Mesothelial cell of epicardium (in vitro differentiated cells): Measurements from ENCODE around the gene CACNA2D3. TPM values are rescaled to one million over a fixed set of nuclear protein-coding genes. Genes with fewer than 3 reads are reported as not detected.

Source experiments
- DNase-seq, 2 experiments: peaks; one replicate each; pipeline ENCODE4 v3.0.0; 2021; ENCODE audit warnings: low spot score in 2 of 2; ENCODE audit not compliant: unreplicated experiment in 2 of 2
- H3K27ac Mint-ChIP-seq: 2 replicates; pipeline ENCODE4 v1.8.0; 2021; ENCODE audit warnings: mixed read lengths
- H3K27me3 Mint-ChIP-seq: 2 replicates; pipeline ENCODE4 v1.8.0; 2021; ENCODE audit warnings: low read depth, mixed read lengths
- H3K36me3 Mint-ChIP-seq: 2 replicates; pipeline ENCODE4 v1.8.0; 2021; ENCODE audit warnings: mixed read lengths
- H3K4me1 Mint-ChIP-seq: 2 replicates; pipeline ENCODE4 v1.8.0; 2021; ENCODE audit warnings: mixed read lengths
- H3K4me3 Mint-ChIP-seq: 2 replicates; pipeline ENCODE4 v1.8.0; 2021; ENCODE audit warnings: mild to moderate bottlenecking, moderate library complexity, mixed read lengths
- H3K9me3 Mint-ChIP-seq: 2 replicates; pipeline ENCODE4 v1.8.0; 2021; ENCODE audit warnings: mixed read lengths
- total RNA-seq: library from RNA; stranded (reverse); gene quantifications from 3 replicates; pipeline ENCODE4 v1.2.1, GENCODE V29; 2021
- TF ChIP-seq, protein P1 (sequence below): fragments of 200-600 bp; sonication (generic); IDR thresholded peaks from one replicate; pipeline ENCODE4 v1.5.0; 2021; ENCODE audit warnings: antibody characterized with exemption; ENCODE audit not compliant: unreplicated experiment

CACNA2D3 gene
- total RNA-seq, 1 donor from 2014 or later = 2.3 TPM

DNA sequence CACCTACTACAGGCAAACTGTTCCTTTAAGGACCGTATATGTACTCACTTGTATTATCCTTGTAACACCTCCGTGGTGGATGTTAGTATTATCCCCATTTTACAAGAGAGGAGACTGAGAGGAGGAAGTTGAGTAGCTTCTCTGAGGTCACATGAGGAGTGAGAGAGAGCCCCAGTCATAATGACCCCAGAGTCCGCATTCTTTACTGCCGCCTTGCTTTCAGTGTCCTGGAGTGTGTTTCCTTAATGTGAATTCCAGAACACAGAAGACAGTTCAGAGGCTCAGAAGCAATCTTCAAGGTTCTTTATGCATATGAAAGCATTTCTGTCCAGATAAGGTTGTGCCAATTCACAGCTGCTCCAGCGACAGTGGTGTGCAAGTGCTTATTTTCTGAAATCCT, 199.2 kb downstream of the CACNA2D3 start:
- Mint-ChIP-seq H3K27ac (peak overlapping the region; percentile 83), H3K27me3 (peaks cover 4% of the 10 kb centered on the region), H3K36me3 (no peaks in the 10 kb centered on the region), H3K4me1 (peaks cover 17% of the 10 kb centered on the region), H3K9me3 (no peaks in the 10 kb centered on the region), H3K4me3 (no peak overlapping the region)
- DNase-seq = no peak
- TF ChIP-seq, protein P1, sequence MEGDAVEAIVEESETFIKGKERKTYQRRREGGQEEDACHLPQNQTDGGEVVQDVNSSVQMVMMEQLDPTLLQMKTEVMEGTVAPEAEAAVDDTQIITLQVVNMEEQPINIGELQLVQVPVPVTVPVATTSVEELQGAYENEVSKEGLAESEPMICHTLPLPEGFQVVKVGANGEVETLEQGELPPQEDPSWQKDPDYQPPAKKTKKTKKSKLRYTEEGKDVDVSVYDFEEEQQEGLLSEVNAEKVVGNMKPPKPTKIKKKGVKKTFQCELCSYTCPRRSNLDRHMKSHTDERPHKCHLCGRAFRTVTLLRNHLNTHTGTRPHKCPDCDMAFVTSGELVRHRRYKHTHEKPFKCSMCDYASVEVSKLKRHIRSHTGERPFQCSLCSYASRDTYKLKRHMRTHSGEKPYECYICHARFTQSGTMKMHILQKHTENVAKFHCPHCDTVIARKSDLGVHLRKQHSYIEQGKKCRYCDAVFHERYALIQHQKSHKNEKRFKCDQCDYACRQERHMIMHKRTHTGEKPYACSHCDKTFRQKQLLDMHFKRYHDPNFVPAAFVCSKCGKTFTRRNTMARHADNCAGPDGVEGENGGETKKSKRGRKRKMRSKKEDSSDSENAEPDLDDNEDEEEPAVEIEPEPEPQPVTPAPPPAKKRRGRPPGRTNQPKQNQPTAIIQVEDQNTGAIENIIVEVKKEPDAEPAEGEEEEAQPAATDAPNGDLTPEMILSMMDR = no peak

DNA sequence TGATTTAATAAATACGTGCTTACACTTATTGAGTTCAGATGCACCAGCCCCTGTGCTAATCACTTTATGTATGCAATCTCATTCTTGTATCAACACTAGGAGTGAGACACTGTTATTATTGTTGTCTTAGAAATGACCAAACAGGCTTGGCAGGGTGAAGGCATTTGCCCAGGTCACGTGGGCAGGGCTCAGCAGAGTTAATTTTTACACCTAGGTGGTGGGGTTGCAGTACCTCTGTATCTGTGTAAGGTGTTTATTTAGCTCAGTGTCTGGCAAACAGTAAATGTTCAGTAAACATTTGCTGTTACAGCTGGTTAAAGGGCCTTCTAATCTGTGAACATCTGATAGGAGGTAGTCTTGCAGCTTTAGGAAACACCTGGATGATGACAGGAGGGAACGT, 200.0 kb downstream of the CACNA2D3 start:
- Mint-ChIP-seq H3K36me3 (no peaks in the 10 kb centered on the region), H3K4me3 (no peak overlapping the region), H3K4me1 (peaks cover 17% of the 10 kb centered on the region), H3K9me3 (no peaks in the 10 kb centered on the region), H3K27me3 (peaks cover 4% of the 10 kb centered on the region), H3K27ac (no peak overlapping the region)
- TF ChIP-seq, protein P1 = no peak
- DNase-seq = no peak

DNA sequence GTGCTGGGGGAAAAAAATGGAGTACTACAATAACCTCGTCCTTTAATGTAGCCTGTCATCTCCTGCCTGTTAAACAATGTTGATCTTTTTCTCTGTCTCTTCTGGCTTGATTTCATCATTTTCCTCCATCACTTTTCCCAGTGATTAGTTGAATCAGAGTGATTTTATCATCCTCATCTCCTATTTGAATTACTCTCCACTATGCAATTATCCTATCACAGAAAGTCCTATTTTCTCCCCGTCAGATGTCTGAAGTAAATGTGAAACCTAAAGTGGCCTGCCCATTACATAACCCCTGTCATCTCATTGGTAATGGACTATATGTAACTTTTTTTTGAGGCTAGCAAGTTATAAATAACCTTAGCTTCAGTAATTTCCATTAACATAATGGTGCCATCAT, 201.8 kb downstream of the CACNA2D3 start:
- H3K9me3 Mint-ChIP-seq = no peaks in the 10 kb centered on the region
- peaks cover 4% of the 10 kb centered on the region for H3K27me3 Mint-ChIP-seq
- H3K4me1 Mint-ChIP-seq = peaks cover 17% of the 10 kb centered on the region
- no peaks in the 10 kb centered on the region for H3K36me3 Mint-ChIP-seq
- DNase-seq = no peak
- no peak overlapping the region for H3K4me3 Mint-ChIP-seq
- H3K27ac Mint-ChIP-seq = no peak overlapping the region
- TF ChIP-seq, protein P1 = no peak

DNA sequence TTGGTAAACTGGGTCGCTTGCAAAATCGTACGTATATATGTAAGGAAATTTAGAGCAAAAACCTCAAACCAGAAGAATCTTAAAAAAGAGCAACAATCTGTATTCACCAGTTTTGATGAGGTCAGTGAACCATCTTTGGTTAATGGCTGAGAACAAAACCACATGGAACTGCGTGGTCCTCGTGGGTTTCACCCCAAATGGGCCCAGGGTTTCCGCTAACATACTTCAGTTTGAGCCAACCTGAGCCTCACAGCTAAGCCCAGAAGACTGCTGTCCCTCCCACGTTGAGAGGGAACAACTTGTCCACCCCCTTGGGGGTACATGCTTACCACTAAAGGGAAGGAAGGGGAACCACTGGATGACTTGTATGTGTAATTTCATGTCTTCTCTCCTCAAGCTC, 204.6 kb downstream of the CACNA2D3 start:
- Mint-ChIP-seq H3K27ac (no peak overlapping the region), H3K4me1 (peaks cover 10% of the 10 kb centered on the region), H3K36me3 (no peaks in the 10 kb centered on the region), H3K4me3 (no peak overlapping the region), H3K27me3 (peaks cover 12% of the 10 kb centered on the region), H3K9me3 (no peaks in the 10 kb centered on the region)
- DNase-seq = no peak
- TF ChIP-seq, protein P1 = no peak

DNA sequence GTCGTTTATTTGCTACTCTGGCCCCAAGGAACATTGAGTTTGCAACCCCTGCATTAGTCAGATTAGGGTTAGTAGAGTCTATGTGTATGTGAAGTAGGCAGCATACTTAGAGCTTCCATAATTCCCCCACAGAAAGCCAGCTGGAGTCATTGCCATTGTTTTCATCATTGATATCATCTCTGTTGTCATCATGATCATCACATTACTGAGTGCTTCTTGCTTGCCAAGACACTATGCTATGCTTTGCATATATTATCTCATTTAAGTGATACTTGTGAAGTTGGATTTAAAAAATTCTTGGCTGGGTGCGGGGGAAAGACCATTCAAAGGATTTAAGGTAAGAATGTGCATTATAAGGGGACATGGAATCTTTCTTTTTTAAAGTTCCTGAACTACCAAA, 209.0 kb downstream of the CACNA2D3 start:
- Mint-ChIP-seq H3K9me3 (no peaks in the 10 kb centered on the region), H3K4me1 (no peaks in the 10 kb centered on the region), H3K4me3 (no peak overlapping the region), H3K36me3 (no peaks in the 10 kb centered on the region), H3K27ac (no peak overlapping the region), H3K27me3 (peaks cover 18% of the 10 kb centered on the region)
- TF ChIP-seq, protein P1 = no peak
- no peak for DNase-seq

DNA sequence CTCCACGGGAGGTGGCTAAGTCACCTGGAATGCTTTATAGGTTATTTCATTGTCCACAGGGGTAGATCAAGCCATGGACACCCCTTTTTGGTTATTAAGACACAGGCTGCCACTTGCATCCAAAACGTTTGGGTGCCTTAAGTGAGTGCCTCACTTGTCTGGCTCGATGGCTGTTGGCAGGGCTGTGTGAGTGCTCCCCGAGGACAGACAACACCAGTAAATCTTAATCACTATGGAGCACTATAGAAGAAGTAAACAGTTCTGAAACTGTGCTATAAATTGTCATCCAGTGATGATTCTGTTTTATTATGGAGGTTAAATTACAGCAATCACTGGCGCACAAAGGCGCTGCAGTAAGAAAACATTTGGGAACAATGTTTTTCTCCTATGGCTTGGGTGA, 215.5 kb downstream of the CACNA2D3 start:
- no peak overlapping the region for H3K27ac Mint-ChIP-seq
- H3K9me3 Mint-ChIP-seq = no peaks in the 10 kb centered on the region
- H3K4me1 Mint-ChIP-seq = peaks cover 6% of the 10 kb centered on the region
- H3K36me3 Mint-ChIP-seq = no peaks in the 10 kb centered on the region
- H3K4me3 Mint-ChIP-seq = no peak overlapping the region
- TF ChIP-seq, protein P1 = no peak
- DNase-seq = no peak
- peaks cover 18% of the 10 kb centered on the region for H3K27me3 Mint-ChIP-seq
